HG02798 (cell line): ENCODE measurements around the gene SLF2.
"Not testable (repeated sequence)": the region's sequence is repeated elsewhere in the genome, so short reads cannot be mapped to it uniquely, and the experiment has no call there.

ENCODE experiments used
- ATAC-seq: cut with Tn5 transposase; IDR thresholded peaks from one replicate; pipeline ENCODE4 v1.9.1; 2021; ENCODE audit warnings: mild to moderate bottlenecking; ENCODE audit not compliant: unreplicated experiment, poor library complexity

The SLF2 gene

DNA sequence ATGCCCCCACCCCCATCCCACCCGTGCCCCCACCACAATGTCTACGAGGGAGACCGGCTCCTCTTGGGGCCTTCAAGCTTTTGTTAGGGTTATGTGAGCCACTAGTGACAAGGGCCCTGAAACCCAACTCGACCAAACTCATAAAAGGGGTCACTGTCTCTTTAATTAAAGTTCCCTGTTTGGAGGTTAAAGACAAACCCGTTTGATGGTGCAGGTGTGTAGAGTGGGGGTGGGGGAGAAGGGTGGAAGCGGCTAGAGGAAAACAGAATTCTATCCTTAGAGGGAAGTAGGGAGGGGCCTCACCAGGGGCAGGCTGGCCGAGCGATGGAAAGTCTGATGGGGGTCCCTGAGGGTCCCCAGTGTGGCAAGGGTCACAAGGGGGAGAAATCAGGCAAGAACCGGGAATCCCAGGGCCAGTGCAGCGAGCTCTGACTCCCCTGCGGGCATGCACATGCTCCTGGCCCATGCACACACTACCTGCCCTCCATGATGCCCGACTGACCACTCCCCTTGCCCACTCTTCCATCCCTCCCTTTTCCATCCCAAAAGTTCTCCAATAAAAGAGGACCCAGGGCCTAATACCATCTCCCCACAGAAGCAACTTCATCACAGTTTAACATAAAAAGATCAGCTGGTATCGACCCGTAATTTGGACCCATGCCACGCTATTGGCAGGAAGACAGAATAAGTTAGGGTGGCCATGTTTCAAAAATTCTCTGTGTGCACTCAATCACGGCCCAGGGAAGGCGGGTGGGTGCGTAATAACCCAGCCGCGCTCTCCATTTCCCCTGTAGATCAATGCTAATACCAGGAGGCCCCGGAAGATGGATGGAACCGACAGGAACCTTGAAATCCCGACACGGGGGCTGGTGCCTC lies 35.9 kb upstream of the SLF2 start:
- ATAC-seq: no peak

DNA sequence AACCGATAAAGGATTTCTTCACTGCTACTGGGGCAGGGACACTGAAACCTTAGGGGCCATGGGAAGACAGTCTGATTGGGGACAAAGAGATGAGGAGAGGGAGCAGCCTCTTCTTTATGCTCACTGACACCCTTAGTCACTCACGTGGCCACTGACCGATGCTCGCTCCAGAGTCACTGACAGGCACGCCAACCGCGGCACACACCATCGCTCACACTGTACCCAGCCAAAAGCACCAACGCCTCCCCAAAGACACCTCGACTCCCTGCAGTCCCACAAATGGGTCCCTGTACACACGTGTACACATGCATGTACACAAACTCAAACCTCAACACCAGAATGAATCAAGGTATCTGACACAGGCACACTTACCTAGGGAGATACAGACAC lies 35.3 kb upstream of the SLF2 start:
- ATAC-seq: no peak

GRCh38 chr10:100878291-100878910 lies 34.4 kb upstream of the SLF2 start:
- no peak for ATAC-seq

DNA sequence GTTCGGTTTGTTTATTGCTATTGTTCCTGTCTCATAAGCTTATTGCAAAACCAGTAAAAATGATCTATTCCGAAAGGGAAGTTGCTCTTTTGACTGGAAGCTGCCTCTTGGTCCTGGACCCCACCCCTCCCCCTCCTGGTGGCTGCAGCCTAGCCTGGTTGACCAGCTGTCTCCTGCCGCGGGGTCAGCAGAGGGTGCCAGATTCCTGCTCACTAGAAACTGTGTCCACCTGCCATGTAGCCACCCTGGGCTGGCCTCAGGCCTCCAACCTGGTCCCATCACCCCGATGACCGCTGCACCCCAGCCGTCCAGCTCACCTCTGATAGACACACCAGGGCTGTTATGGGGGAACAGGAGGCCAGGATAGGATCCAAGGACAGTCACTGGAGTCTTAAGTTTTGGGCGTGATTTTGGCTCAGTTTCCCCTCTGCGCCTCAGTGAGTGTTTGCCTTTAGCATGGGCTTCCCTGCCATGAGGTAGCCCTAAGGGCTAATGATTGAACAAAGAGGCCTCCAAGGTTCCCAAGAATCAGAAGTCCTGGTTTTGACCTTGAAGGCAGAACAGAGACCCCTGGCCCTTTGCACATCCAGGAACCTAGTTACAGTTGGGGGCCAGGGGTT lies 32.9 kb upstream of the SLF2 start:
- ATAC-seq: no peak

DNA sequence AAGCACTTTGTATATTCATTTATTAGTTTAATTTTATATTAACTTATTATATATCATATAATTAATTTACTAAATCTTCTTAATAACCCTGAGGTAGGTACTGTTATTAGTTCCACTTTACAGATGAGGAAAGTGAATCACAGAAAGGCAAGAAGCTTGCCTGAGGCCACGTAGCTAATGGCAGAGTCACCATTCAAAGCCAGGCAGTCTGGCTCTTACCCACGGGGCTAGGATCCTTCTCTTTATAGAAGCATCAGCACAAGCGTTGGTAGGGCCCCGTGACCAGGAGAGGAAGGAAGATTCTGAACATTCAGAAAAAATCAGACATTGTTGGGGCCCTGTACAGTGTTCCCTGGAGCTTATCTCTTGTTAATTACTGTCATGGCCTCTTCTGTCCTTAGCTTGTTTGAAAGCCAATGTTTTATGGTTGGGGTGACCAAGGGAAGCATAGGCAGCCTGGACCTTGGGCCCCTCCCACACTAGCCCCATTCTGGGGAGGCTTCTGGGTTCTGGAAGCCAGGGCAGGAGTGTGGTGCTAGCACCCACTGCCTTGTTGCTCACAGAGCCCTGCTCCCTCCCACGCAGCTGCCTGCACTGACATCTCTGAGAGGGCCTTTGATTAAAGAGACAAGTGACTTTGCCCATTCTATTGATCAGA lies 31.1 kb upstream of the SLF2 start:
- ATAC-seq: no peak

DNA sequence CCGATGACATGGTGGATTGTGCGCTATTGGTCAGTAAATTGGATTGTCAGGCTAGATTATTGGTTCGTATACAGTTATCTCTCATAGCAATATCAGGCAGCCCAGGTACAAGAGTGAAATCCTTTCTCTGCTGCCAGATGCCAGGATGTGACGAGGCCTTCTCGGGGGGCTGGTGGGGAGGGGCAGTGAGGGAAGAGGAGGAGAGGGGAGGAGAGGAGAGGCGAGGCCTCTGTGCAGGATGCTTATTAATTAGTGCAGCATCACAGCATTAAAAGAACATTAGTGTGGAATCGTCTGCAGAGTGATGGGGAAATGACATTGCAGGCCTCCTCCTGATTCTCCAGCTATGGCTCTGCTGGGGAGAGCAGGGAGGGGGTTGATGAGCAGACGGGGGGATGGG lies 30.5 kb upstream of the SLF2 start:
- ATAC-seq: no peak

- no peak for ATAC-seq
Observed at GRCh38 chr10:100882671-100883311, 30.0 kb upstream of the SLF2 start.

- ATAC-seq: no peak
Observed at GRCh38 chr10:100883312-100883821, 29.4 kb upstream of the SLF2 start.

- ATAC-seq: not testable (repeated sequence)
Observed at GRCh38 chr10:100885611-100886010, 27.2 kb upstream of the SLF2 start.

DNA sequence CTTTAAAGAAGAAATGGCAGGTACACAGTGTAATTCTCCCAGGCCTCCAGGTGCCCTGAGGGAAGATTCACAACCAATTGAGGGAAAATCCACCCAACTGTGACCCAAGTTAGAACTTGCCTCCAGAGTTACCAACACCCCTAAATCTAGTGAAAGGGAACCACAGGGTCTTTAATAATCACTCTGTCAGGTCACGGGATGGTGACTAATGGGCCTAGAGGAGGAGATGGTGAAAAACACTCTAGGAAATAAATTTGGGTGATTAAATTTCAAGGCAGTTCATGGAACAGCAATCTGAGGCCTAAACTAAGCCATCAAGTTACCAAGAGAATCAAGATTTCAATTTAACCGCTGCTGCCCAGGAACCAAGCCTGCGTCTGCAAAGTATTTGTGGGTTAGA lies 26.7 kb upstream of the SLF2 start:
- ATAC-seq: no peak

DNA sequence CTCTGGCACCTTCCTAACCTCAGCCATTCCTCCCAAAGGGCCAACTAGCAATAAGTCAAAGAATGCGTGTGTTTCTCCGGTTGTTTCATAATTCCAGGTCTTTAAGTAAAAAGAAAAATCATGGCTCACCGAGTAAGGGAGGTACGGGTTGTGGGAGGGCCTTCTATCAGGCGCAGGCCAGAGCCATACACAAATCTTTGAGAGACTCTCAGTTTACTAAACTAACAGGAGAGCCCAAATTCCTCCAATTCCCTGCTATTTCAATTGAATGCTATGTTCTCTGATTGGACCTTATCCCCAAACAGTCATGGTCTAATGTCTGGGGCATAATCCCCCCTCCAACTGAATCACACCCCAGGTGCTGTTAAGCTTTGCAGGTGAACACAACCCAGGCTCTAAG lies 26.2 kb upstream of the SLF2 start:
- no peak for ATAC-seq

GRCh38 chr10:100886963-100887362 lies 25.8 kb upstream of the SLF2 start:
- no peak for ATAC-seq

DNA sequence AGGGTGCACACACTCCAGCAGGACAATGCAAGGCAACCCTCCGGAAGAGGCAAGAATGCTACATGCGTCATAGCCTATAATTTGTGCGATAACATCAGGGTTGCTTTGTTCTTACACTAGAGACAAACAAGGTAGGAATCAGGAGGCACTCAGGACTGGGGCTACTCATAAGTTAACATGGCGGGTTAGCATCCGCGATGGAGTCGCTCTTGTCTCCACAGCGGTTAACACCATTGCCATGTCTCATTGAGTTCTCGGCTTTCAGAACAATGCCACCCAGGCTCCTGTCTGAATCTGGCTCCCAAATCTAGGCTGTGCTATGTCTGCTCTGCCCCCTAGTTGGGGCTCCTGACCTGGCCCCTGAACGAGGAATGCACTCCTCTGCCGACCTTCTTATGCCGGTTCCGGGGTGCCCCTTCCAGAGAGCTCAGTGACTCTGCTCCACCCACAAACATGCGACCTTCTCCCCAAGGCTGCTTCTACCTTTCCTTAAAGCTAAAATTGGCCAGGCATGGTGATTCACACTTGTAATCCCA lies 24.9 kb upstream of the SLF2 start:
- no peak for ATAC-seq

DNA sequence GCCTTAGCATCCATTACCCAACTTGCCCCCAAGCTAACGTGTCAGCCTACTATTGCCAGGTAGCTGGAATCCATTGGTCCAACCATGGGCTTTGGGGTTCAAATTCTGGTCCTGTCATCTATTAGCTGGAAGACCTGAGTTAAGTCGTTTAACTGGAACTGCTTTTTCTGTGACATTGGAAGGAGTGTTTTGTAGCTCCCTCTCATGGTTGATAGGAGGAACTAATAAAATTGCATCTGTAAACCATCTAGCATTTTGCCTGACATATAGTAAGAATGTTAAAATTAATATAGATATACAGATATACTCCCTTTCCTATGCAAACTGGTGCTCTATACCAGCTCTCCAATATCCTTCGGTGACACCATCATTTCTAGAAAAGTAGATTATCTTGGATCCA lies 23.8 kb upstream of the SLF2 start:
- ATAC-seq: no peak

DNA sequence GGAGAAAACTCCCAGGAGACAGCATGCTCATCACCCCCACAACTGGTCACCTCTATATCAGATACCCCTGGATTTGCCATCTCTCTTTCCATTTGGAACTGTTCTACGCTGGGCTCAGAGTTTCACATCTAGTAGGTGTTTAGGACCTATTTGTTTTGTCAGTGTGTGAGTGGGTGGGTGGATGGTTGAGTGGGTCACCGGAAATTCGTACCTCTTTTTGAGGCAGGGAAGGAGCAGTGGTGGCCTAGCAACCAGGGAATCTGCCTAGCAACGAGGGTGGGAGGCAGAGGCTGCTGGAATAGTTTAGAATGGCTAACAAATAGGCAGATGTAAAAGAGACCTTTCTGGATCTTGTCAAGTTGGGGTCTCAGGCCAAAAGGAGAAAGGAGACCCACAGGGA lies 23.2 kb upstream of the SLF2 start:
- no peak for ATAC-seq

GRCh38 chr10:100890141-100890672 lies 22.6 kb upstream of the SLF2 start:
- no peak for ATAC-seq

DNA sequence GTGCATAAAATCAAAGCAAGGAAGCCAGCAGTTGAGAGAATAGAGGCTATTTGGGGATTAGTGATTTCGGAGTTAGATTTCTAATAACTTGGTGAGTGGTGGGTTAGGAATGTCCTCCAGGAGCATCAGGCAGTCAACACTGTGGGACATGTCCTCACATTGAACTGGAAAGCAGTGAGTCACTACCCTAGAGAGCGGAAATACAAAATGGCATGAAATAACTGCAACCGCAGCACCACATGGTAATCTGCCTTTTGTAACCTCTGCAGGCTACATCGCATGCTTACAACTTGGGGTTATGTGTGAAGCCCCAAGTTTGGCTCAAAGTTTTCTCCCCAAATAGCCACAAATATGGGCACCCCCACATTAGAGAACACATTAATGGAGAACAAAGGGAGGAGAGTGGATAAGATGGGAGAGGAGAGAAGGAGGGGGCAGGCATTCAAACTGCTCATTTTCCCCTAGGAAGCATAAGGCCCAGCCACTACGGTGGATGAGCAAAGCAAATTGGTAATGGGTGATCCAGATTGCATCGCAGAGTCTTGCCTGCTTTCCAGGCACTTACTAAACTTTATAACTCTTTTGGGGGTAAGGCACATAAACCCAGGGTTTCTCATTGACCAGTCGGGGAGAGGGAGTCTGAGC lies 22.0 kb upstream of the SLF2 start:
- no peak for ATAC-seq

DNA sequence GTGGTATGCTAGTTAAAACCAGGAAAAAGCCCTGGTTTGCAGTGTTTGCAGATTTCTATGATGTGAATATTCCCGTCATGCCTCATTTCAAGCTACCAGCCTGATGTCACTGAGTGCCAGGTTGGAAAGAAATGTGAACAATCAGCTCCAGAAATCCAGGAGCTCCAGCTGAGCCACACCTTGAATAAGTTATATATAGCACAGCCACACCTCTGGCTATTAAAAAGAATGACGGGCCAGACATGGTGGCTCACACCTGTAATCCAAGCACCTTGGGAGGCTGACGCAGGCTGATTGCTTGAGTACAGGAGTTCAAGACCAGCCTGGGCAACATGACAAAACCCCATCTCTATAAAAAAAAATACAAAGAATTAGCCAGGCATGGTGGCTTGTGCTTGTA lies 18.7 kb upstream of the SLF2 start:
- ATAC-seq: no peak

DNA sequence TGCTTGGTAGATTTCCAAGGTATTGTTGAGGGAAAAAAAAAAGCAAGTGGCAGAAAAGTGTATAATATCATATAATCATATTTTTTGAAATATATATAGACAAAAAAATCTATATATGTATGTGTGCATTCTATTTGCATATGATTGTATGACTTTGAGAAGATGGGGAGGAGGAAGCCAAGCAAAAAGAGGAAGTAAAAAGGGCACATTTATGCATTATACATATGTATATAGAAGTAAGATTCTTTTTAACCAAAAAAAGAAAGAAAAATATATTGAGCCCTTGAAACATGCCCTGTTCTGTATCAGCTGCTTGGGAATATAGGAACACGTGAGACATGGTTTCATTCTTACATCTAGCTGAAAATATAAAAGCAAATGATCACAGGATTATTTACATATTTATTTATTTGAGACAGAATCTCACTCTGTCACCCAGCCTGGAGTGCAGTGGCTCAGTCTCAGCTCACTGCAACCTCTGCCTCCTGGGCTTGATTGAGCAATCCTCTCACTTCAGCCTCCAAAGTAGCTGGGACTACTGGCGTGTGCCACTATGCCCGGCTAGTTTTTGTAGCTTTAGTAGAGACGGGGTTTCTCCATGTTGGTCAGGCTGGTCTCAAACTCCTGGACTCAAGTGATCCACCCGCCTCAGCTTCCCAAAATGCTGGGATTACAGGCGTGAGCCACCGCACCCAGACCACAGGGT lies 18.0 kb upstream of the SLF2 start:
- no peak for ATAC-seq
